Mesenchymal stem cell (in vitro differentiated cells and primary cell): ENCODE measurements around the gene EPHB4.

Experiments
- DNase-seq: peaks from one replicate; pipeline ENCODE4 v3.0.0-alpha.2; 2013
- H2AFZ ChIP-seq: one replicate; pipeline ENCODE4 v1.6.1; 2013; ENCODE audit warnings: low read depth, mild to moderate bottlenecking, control low read depth, inconsistent platforms, low read length, moderate library complexity
- H2AK5ac ChIP-seq: 2 replicates; pipeline ENCODE4 v1.6.1; 2013; ENCODE audit warnings: low read length, moderate library complexity, mild to moderate bottlenecking, inconsistent platforms; ENCODE audit not compliant: severe bottlenecking
- H2BK120ac ChIP-seq: one replicate; pipeline ENCODE4 v1.6.1; 2013; ENCODE audit warnings: low read depth, mild to moderate bottlenecking, inconsistent platforms, low read length, moderate library complexity
- H2BK12ac ChIP-seq, 2 experiments: one replicate each; pipeline ENCODE4 v1.6.1; 2013; ENCODE audit warnings: inconsistent platforms in 2 of 2, low read length in 2 of 2, mild to moderate bottlenecking in 2 of 2, moderate library complexity in 2 of 2, control low read depth in 1 of 2
- H2BK15ac ChIP-seq: one replicate; pipeline ENCODE4 v1.6.1; 2013; ENCODE audit warnings: mild to moderate bottlenecking, low read depth, inconsistent platforms; ENCODE audit not compliant: poor library complexity, severe bottlenecking
- H2BK5ac ChIP-seq: 2 replicates; pipeline ENCODE4 v1.6.1; 2013; ENCODE audit warnings: low read depth, mild to moderate bottlenecking, low read length, control low read depth, inconsistent platforms; ENCODE audit not compliant: poor library complexity, severe bottlenecking
- H3K14ac ChIP-seq, 2 experiments: one replicate each; pipeline ENCODE4 v1.6.1; 2013; ENCODE audit warnings: inconsistent platforms in 2 of 2, low read length in 2 of 2, control low read depth in 1 of 2, mild to moderate bottlenecking in 1 of 2, moderate library complexity in 1 of 2
- H3K18ac ChIP-seq, 2 experiments: one replicate each; pipeline ENCODE4 v1.6.1; 2013; ENCODE audit warnings: inconsistent platforms in 2 of 2, low read length in 2 of 2, control low read depth in 1 of 2, low read depth in 1 of 2, mild to moderate bottlenecking in 1 of 2
- H3K23ac ChIP-seq, 2 experiments: one replicate each; pipeline ENCODE4 v1.6.1; 2013; ENCODE audit warnings: inconsistent platforms in 2 of 2, low read length in 2 of 2, mild to moderate bottlenecking in 2 of 2, moderate library complexity in 2 of 2, control low read depth in 1 of 2
- H3K27ac ChIP-seq: 2 replicates; pipeline ENCODE4 v1.5.1; 2013; ENCODE audit warnings: mild to moderate bottlenecking, moderate library complexity, low read length, control low read depth, inconsistent platforms; ENCODE audit not compliant: poor library complexity, severe bottlenecking
- H3K27me3 ChIP-seq, 2 experiments: 2 replicates each; pipeline versions ENCODE4 v1.6.1 to v1.7.0; 2013; ENCODE audit warnings: low read length in 2 of 2, mild to moderate bottlenecking in 2 of 2, moderate library complexity in 2 of 2, control low read depth in 1 of 2, inconsistent platforms in 1 of 2; ENCODE audit not compliant: control insufficient read depth in 1 of 2, insufficient read depth in 1 of 2
- H3K36me3 ChIP-seq, 2 experiments: 2 replicates each; pipeline versions ENCODE4 v1.6.1 to v1.7.0; 2013; ENCODE audit warnings: low read length in 2 of 2, control low read depth in 1 of 2, inconsistent platforms in 1 of 2, low read depth in 1 of 2, mild to moderate bottlenecking in 1 of 2; ENCODE audit not compliant: insufficient read depth in 2 of 2, control insufficient read depth in 1 of 2
- H3K4ac ChIP-seq, 2 experiments: one replicate each; pipeline ENCODE4 v1.6.1; 2013; ENCODE audit warnings: inconsistent platforms in 2 of 2, low read length in 2 of 2, mild to moderate bottlenecking in 2 of 2, moderate library complexity in 2 of 2, control low read depth in 1 of 2, low read depth in 1 of 2
- H3K4me1 ChIP-seq: 2 replicates; pipeline ENCODE4 v1.6.1; 2013; ENCODE audit warnings: low read depth, low read length, control low read depth; ENCODE audit not compliant: control insufficient read depth, insufficient read depth
- H3K4me2 ChIP-seq: 2 replicates; pipeline ENCODE4 v1.6.1; 2013; ENCODE audit warnings: low read length, mild to moderate bottlenecking, inconsistent platforms; ENCODE audit not compliant: poor library complexity, severe bottlenecking
- H3K4me3 ChIP-seq, 2 experiments: 2 replicates each; pipeline versions ENCODE4 v1.5.1 to v1.7.0; 2013; ENCODE audit warnings: low read length in 2 of 2, mild to moderate bottlenecking in 2 of 2, control low read depth in 1 of 2, low read depth in 1 of 2; ENCODE audit not compliant: insufficient read depth in 1 of 2
- H3K79me1 ChIP-seq: replicated peaks from 2 replicates; pipeline ENCODE4 v1.6.1; 2013; ENCODE audit warnings: mild to moderate bottlenecking, control low read depth, low read length, inconsistent platforms; ENCODE audit not compliant: poor library complexity, severe bottlenecking
- H3K9ac ChIP-seq: 2 replicates; pipeline ENCODE4 v1.7.0; 2013; ENCODE audit warnings: mild to moderate bottlenecking, low read length, moderate library complexity
- H3K9me3 ChIP-seq: 2 replicates; pipeline ENCODE4 v1.7.0; 2013; ENCODE audit warnings: mild to moderate bottlenecking, low read length; ENCODE audit not compliant: control insufficient read depth
- H4K8ac ChIP-seq: one replicate; pipeline ENCODE4 v1.6.1; 2013; ENCODE audit warnings: inconsistent platforms, mild to moderate bottlenecking, low read length, moderate library complexity
- H4K91ac ChIP-seq: one replicate; pipeline ENCODE4 v1.6.1; 2013; ENCODE audit warnings: mild to moderate bottlenecking, low read length, inconsistent platforms
- WGBS: methylation state at CpG from one replicate; pipeline ENCODE4 v1.1.7; 2013; ENCODE audit warnings: mixed read lengths; 5-methylcytosine and 5-hydroxymethylcytosine counted together

Gene EPHB4

GRCh38 chr7:100835903-100836811 is 8.8 kb upstream of the EPHB4 start:
- H2BK15ac ChIP-seq: peak overlapping the region; percentile 90
- no peak overlapping the region for H3K4me3 ChIP-seq
- peak overlapping the region; percentile 87 for H4K91ac ChIP-seq
- peak overlapping the region; percentile 72 to 83 for H2BK12ac ChIP-seq
- H3K9ac ChIP-seq: no peak overlapping the region
- no peak overlapping the region for H3K23ac ChIP-seq
- peak overlapping the region; percentile 22 to 45 for H3K18ac ChIP-seq
- no peak for DNase-seq
- H3K4me2 ChIP-seq: peak overlapping the region; percentile 4
- H3K4me1 ChIP-seq: peaks cover 14% of the 10 kb centered on the region
- peak overlapping the region; percentile 99 for H4K8ac ChIP-seq
- H2BK120ac ChIP-seq: peak overlapping the region; percentile 1
- H3K27ac ChIP-seq: peak overlapping the region; percentile 63
- H3K79me1 ChIP-seq: no peaks in the 10 kb centered on the region
- peak overlapping the region; percentile 3 to 21 for H3K4ac ChIP-seq
- H2AFZ ChIP-seq: peak overlapping the region; percentile 62
- no peaks in the 10 kb centered on the region for H3K27me3 ChIP-seq
- no peak overlapping the region for H2BK5ac ChIP-seq
- H3K9me3 ChIP-seq: no peaks in the 10 kb centered on the region
- H3K14ac ChIP-seq: no peak overlapping the region
- WGBS: 17% methylated on average over 14 of the region's 17 CpGs
- H2AK5ac ChIP-seq: peak overlapping the region; percentile 87
- no peaks in the 10 kb centered on the region for H3K36me3 ChIP-seq

- Histone ChIP-seq H3K27ac (no peak overlapping the region), H3K27me3 (peaks cover 0 to 5% of the 10 kb centered on the region in 2 experiments), H2AK5ac (no peak overlapping the region), H3K4ac (no peak overlapping the region), H3K14ac (no peak overlapping the region), H3K9me3 (no peaks in the 10 kb centered on the region), H3K4me3 (no peak overlapping the region), H3K79me1 (no peaks in the 10 kb centered on the region), H3K18ac (no peak overlapping the region), H3K36me3 (no peaks in the 10 kb centered on the region), H3K9ac (no peak overlapping the region), H3K4me2 (no peak overlapping the region), H4K8ac (no peak overlapping the region), H3K4me1 (peaks cover 18% of the 10 kb centered on the region), H4K91ac (no peak overlapping the region), H2BK12ac (no peak overlapping the region), H2BK15ac (no peak overlapping the region), H3K23ac (no peak overlapping the region), H2BK5ac (no peak overlapping the region), H2AFZ (no peak overlapping the region), H2BK120ac (no peak overlapping the region)
- 80% methylated on average over 1 of the region's 5 CpGs for WGBS
- no peak for DNase-seq
These were observed 4.9 kb upstream of the EPHB4 start for GRCh38 chr7:100832281-100832633.

DNA sequence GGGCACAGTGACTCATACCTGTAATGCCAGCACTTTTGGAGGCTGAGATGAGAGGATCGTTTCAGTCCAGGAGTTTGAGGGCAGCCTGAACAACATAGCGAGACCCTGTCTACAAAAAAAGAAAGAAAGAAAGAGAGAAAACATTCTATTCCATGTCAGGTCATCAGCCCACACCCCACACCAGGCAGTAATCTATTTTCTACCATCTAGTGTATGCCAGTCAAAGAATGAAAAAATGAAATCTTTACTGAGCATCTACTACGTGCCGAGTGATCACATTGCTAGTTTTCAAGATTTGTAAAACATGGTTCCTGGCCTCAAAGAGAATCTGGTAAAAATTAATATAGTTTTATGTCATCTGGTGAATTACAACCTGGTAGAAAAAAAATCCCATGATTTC is 3.1 kb upstream of the EPHB4 start:
- H3K4ac ChIP-seq: no peak overlapping the region
- 79% methylated on average over 2 of the region's 4 CpGs for WGBS
- DNase-seq: no peak

DNA sequence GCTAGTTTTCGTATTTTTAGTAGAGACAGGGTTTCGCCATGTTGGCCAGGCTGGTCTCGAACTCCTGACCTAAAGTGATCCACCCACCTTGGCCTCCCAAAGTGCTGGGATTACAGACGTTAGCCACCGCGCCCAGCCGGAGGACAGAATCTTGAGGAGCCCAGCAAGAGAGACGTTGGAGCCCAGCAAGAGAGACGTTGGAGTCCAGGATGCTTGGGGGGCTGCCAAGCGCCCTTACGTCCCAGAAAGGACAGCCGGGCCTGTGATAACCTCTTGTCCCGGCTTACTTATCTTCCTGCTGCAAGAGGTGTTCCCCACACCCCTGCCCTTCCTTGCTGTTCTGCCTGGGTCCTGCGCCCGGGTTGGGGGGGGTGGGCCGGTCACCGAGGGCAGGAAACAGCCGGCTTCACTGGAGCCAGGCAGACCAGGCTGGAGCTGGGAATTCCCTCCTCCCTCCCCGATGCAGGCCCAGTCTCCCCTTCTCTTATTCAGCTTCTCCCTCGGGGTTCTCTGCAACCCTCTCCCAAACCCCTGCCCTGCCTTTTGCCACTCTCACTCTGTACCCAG is 1.9 kb upstream of the EPHB4 start:
- DNase-seq: no peak
- Histone ChIP-seq H3K23ac (no peak overlapping the region), H4K8ac (peak overlapping the region; percentile 82), H3K14ac (no peak overlapping the region), H2BK120ac (peak overlapping the region; percentile 54), H3K9ac (no peak overlapping the region), H4K91ac (no peak overlapping the region), H3K9me3 (no peaks in the 10 kb centered on the region), H3K4me2 (no peak overlapping the region), H3K4me3 (no peak overlapping the region), H3K79me1 (peaks cover 6% of the 10 kb centered on the region), H3K27ac (no peak overlapping the region), H3K27me3 (peaks cover 0 to 5% of the 10 kb centered on the region in 2 experiments), H3K4me1 (peaks cover 21% of the 10 kb centered on the region), H2BK5ac (no peak overlapping the region), H3K18ac (no peak overlapping the region), H2AFZ (no peak overlapping the region), H3K4ac (no peak overlapping the region), H2BK15ac (no peak overlapping the region), H2BK12ac (peak overlapping the region in 1 of 2 experiments; percentile 83), H2AK5ac (peak overlapping the region; percentile 53), H3K36me3 (peaks cover 0 to 9% of the 10 kb centered on the region in 2 experiments)
- 52% methylated on average over 20 of the region's 20 CpGs for WGBS

More for the DNA sequence above, 3.1 kb upstream of the EPHB4 start:
- no peak overlapping the region for H3K4me3 ChIP-seq
- H2BK5ac ChIP-seq: no peak overlapping the region
- no peak overlapping the region for H2BK120ac ChIP-seq
- H3K4me1 ChIP-seq: peaks cover 9% of the 10 kb centered on the region
- no peak overlapping the region for H4K8ac ChIP-seq
- no peak overlapping the region for H4K91ac ChIP-seq
- no peaks in the 10 kb centered on the region for H3K79me1 ChIP-seq
- H3K27me3 ChIP-seq: peaks cover 0 to 5% of the 10 kb centered on the region in 2 experiments
- no peak overlapping the region for H2BK15ac ChIP-seq
- H3K14ac ChIP-seq: no peak overlapping the region
- H3K23ac ChIP-seq: no peak overlapping the region
- H3K18ac ChIP-seq: no peak overlapping the region
- H3K36me3 ChIP-seq: no peaks in the 10 kb centered on the region
- no peaks in the 10 kb centered on the region for H3K9me3 ChIP-seq
- no peak overlapping the region for H2AK5ac ChIP-seq
- H2BK12ac ChIP-seq: no peak overlapping the region
- H3K27ac ChIP-seq: no peak overlapping the region
- no peak overlapping the region for H2AFZ ChIP-seq
- no peak overlapping the region for H3K9ac ChIP-seq
- H3K4me2 ChIP-seq: no peak overlapping the region
